NT2/D1 (cell line): ENCODE data around the gene POLR2L.
A peak's percentile ranks its signal among the peaks of the same experiment; 100 is the strongest.

Experiments used
- DNase-seq: peaks from one replicate; pipeline ENCODE4 v3.0.0-alpha.2; 2011; ENCODE audit warnings: low read depth, low spot score
- H3K27me3 ChIP-seq: 2 replicates; pipeline ENCODE4 v1.6.0; 2011; ENCODE audit warnings: mild to moderate bottlenecking; ENCODE audit not compliant: insufficient read length, insufficient read depth
- H3K36me3 ChIP-seq: 2 replicates; pipeline ENCODE4 v1.6.1; 2011; ENCODE audit warnings: mild to moderate bottlenecking, low read length, mixed read lengths; ENCODE audit not compliant: insufficient read depth, insufficient read length
- H3K4me1 ChIP-seq: 2 replicates; pipeline ENCODE4 v1.5.1; 2011; ENCODE audit not compliant: insufficient read depth, insufficient read length
- H3K4me3 ChIP-seq: 2 replicates; pipeline ENCODE4 v1.5.1; 2011; ENCODE audit warnings: low read depth; ENCODE audit not compliant: insufficient read length
- H3K9ac ChIP-seq: 2 replicates; pipeline ENCODE4 v1.6.0; 2011; ENCODE audit warnings: low read depth; ENCODE audit not compliant: insufficient read length
- H3K9me3 ChIP-seq: 2 replicates; pipeline ENCODE4 v1.5.1; 2011; ENCODE audit warnings: mild to moderate bottlenecking, low read length; ENCODE audit not compliant: insufficient read depth
- SUZ12 ChIP-seq: IDR thresholded peaks from 2 replicates; pipeline ENCODE4 v1.6.1; 2011; ENCODE audit not compliant: insufficient read length, insufficient read depth; ENCODE audit errors: extremely low read depth
- YY1 ChIP-seq: IDR thresholded peaks from 2 replicates; pipeline ENCODE4 v1.6.1; 2011; ENCODE audit not compliant: insufficient read length, insufficient read depth
- ZNF274 ChIP-seq: IDR thresholded peaks from 2 replicates; pipeline ENCODE4 v1.6.1; 2011; ENCODE audit warnings: mild to moderate bottlenecking, low read depth, low read length

Gene POLR2L

DNA sequence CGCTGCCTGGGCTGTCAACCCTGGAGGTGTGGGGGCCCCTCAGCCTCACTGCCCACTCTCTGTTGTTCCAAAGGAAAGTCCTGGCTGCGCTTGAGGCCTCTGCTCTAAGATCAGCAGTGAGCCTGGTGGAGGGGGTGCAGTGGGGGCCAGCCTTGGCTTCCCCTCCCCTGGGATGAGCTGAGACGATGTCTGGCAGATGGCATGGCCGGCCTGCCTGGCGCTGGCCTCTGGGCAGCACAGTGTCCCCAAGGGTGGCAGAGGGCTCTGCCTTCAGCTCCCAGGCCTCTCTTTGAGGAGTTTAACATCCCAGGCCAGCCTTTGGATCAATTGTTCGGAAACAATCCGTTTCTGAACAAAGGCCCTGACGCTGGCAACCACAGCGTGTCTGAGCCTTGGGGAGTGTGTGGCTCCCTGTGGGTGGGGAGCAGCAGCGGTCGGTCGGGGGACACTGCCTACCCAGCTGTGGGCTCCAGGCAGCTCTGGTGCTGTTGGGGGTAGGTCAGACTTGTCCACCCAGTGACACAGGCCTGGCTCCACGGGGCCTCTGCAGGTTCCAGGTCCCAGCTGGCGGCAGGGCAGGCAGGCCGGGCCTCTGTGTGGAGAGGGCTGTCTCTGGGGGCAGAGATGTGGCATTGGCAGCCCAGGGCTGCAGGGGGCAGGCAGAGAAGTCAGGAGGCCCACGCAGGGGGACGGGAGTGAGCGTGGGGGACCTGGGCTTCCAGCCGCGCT is 12.4 kb upstream of the POLR2L start:
- Histone ChIP-seq H3K9ac (peak overlapping the region; percentile 50), H3K9me3 (no peaks in the 10 kb centered on the region), H3K27me3 (no peaks in the 10 kb centered on the region), H3K4me1 (peaks cover 55% of the 10 kb centered on the region), H3K36me3 (peaks cover 33% of the 10 kb centered on the region), H3K4me3 (no peak overlapping the region)
- TF ChIP-seq ZNF274 (no peak), SUZ12 (no peak), YY1 (no peak)
- DNase-seq, result no peak

DNA sequence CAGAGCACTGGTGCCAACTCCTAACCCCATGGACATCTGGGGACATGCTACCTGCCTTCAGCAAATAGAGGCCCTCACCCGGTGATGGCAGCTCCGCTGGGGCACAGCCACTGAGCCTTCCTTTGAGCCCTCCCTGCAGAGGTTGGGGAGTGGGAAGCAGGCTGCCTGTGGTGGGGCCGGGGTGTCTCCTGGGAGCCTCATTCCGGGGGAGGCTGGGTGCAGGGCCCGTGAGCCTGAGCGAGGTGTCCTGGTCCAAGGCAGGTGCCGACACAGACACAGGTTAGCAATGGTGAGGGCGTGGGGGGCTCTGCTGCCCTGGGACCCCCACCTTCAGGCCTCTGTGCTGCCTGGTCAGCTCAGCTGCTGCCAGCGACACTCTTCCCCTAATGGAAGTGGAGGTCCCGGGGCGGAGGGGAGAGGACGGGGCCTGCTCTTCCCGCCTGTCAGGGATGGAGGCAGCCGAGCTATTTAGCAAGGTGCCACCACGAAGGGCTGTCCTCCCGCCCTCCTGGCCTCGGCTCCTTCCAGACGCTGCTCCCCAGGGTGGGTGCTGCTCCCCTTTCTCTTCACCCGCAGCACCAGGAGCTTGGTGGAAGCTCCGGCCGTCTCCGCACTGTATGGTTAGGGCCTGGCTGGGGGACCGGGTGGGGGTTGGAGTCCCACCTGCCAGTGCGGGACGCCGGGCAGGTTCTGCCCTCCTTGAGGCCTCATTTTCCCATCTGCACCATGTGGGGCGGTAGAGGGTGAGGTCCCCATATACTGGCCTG is 11.5 kb upstream of the POLR2L start:
- no peak overlapping the region for H3K9ac ChIP-seq
- DNase-seq, result no peak
- peaks cover 48% of the 10 kb centered on the region for H3K4me1 ChIP-seq
- H3K36me3 ChIP-seq, result peaks cover 33% of the 10 kb centered on the region
- no peaks in the 10 kb centered on the region for H3K9me3 ChIP-seq
- no peaks in the 10 kb centered on the region for H3K27me3 ChIP-seq
- TF ChIP-seq YY1 (no peak), SUZ12 (no peak), ZNF274 (no peak)
- no peak overlapping the region for H3K4me3 ChIP-seq

DNA sequence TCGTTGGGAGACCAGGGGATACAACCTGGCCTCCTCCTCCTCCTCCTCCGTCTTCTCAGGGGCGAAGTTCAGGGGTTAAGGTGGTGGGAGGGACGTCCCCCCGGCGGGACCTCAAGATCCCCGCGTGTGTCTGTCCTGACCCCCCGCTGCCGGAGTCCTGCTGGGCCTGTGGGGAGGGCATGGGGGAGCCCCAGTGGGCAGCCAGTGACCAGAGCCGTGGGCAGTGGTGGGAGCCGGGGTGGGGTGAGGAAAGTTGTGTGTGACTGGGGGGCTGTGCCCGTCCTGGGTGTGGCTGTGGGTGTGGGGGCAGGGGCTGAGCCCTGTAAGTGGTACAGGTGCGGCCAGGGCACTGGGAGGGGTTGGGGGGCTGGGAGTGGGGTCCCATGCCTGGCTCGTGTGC is 10.4 kb upstream of the POLR2L start:
- peak overlapping the region; percentile 64 for H3K9ac ChIP-seq
- peaks cover 34% of the 10 kb centered on the region for H3K36me3 ChIP-seq
- DNase-seq, result no peak

DNA sequence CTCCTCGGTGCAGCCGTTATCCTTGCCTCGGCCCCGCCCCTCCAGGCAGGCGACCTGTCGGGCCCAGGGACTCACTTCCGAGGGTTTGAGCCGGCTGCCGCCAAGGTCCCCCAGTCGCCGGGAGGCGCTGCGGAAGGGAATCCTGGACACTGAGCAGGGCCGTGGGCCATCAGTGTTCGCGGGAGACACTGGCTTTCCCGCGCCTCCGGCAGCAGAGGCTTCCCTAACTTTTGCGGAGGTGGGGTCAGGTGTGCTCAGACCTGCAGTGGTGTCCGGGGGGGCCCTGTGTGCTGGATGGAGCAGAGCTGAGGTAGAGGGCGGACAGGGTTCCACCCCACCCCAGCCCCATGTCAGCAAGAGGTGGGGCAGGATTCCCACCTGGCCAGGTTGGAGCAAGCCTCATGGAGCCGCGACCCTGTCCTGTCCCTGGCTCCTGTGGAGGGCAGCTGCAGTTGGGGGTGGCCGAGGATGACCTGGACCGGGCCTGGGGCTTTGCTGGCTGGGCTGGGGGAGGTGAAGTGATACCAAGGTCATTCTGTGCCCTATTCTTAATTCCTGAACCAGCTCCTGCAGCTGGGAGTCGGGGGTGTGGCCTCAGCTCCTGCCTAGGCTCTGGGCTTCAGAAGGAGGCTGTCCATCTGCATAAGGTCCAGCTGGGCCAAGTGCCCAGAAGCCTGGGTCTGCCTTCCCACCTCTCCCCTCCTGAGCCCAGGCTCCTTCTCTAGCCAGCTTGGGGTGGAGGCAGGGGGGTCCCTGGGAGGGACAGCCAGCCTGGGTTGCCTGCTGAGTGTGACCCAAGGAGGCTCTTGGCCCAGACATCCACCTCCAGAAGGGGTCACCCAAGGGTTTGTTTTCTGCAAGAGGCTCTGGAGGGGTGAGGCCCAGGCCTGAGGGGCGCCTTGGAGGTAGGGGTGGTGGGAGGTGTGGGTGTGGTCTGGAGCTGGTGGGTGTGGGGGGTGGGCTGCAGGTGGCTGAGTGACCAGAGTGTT is 8.7 kb upstream of the POLR2L start:
- H3K4me3 ChIP-seq, result peak overlapping the region; percentile 75
- peaks cover 58% of the 10 kb centered on the region for H3K4me1 ChIP-seq
- no peaks in the 10 kb centered on the region for H3K9me3 ChIP-seq
- H3K9ac ChIP-seq, result peak overlapping the region; percentile 80
- DNase-seq, result no peak
- no peak for TF ChIP-seq SUZ12
- no peak for TF ChIP-seq YY1
- TF ChIP-seq ZNF274, result no peak
- peaks cover 37% of the 10 kb centered on the region for H3K36me3 ChIP-seq
- H3K27me3 ChIP-seq, result no peaks in the 10 kb centered on the region

More for the DNA sequence above, 10.4 kb upstream of the POLR2L start:
- no peaks in the 10 kb centered on the region for H3K27me3 ChIP-seq
- peaks cover 50% of the 10 kb centered on the region for H3K4me1 ChIP-seq
- no peak overlapping the region for H3K4me3 ChIP-seq
- H3K9me3 ChIP-seq, result no peaks in the 10 kb centered on the region
- TF ChIP-seq ZNF274, result no peak
- TF ChIP-seq YY1, result no peak
- no peak for TF ChIP-seq SUZ12

DNA sequence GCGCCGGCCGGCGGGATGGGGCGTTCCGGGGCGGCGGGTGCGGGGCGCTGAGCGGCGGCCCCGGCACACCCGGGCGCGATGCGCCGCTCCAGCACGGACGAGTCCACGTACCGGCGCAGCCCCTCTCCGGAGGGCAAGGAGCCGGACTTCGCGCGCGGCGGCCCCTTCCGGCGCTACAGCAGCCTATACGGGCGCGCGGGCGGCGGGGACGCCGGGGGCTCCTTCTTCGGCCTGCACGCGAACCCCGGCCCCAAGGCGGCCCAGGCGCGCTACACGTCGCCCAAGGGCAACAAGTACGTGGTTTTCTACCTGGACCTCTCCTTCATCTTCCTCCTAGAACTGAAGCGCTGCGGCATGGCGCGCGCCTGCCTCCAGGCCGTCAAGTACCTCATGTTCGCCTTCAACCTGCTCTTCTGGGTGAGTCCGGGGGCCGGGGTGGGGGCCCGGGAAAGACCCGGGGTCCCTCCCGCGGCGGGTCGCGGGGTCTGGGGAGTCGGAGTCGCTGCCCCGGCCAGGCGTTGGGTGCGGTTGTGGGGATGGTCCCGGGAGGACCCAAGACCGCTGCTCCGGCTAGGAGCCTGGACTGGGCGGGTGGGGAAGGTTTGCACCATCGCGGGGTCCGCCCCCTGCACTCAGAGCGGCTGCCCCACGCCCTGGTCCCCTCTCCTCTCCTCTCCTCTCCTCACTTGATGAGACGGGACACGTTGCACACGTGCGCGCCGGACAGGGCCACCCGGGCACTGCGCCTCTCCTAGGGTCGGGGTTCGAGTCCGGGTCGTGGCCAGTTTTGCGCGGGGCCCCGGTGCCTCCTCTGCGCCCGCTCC is 7.8 kb upstream of the POLR2L start:
- no peak for DNase-seq
- Histone ChIP-seq H3K9me3 (no peaks in the 10 kb centered on the region), H3K27me3 (no peaks in the 10 kb centered on the region), H3K4me1 (peaks cover 59% of the 10 kb centered on the region), H3K4me3 (peak overlapping the region; percentile 75), H3K36me3 (peaks cover 28% of the 10 kb centered on the region), H3K9ac (peak overlapping the region; percentile 80)
- TF ChIP-seq SUZ12 (no peak), YY1 (no peak), ZNF274 (no peak)

DNA sequence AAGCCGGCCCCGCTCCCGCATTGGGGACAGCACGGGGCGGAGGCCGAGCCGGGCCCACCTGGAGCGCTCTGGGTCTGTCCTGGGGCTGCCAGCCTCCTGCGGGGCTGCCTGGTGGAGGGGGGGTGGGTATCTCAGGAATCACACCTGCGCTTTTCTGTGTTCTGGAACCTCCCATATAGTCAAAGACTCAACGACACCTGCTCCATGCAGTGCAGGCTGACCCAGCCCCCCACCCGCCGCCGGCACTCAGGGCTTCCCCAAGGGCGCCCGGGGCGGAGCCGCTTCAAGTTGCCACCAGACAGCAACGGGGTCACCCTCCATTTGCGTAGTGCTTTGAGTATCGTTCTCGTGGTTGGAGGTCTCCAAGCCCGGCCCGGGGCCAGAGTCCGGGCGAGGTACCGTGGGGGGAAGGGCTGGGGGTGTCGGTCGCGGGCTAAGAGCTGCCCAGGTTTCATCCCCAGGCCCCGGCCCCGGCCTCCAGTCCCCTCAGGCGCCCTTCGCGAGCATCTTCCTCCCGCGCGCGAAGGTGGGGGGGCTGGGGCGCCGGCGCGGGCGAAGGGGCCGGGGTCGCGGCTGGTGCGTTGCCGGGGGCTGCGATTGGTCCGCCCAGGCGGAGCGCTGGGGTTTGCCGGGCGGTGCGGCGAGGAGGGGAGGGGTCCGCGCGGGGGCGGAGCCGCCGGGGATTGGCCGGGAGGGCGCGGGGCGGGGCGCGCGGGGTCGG is 6.9 kb upstream of the POLR2L start:
- Histone ChIP-seq H3K9me3 (no peaks in the 10 kb centered on the region), H3K4me3 (peak overlapping the region; percentile 75), H3K36me3 (peaks cover 23% of the 10 kb centered on the region), H3K4me1 (peaks cover 56% of the 10 kb centered on the region), H3K27me3 (no peaks in the 10 kb centered on the region), H3K9ac (peak overlapping the region; percentile 14)
- DNase-seq, result no peak
- TF ChIP-seq ZNF274 (no peak), YY1 (no peak), SUZ12 (no peak)
